NCI-H2107 treated with DMSO at 0.1 percent for 48 hours (cell line): ENCODE measurements around the gene GSG1L.

ENCODE experiments used
- DNase-seq: peaks from one replicate; lab custom pipeline; 2025; ENCODE audit not compliant: unreplicated experiment; lab: John Stamatoyannopoulos, UW

Gene GSG1L

GRCh38 chr16:28063591-28064061, at the start of gene GSG1L:
TSS of gene GSG1L (minus strand) at chr16:28063714. CDS start at chr16:28063424, 290 bp downstream.
- DNase-seq, result no peak

GRCh38 chr16:28112908-28113307, 49.4 kb upstream of the GSG1L start:
- no peak for DNase-seq

- no peak for DNase-seq
These were observed 47.5 kb upstream of the GSG1L start for GRCh38 chr16:28110977-28111376.

GRCh38 chr16:28110479-28110878, 47.0 kb upstream of the GSG1L start:
- DNase-seq, result no peak

GRCh38 chr16:28110074-28110473, 46.6 kb upstream of the GSG1L start:
- no peak for DNase-seq

- DNase-seq, result no peak
These were observed 45.2 kb upstream of the GSG1L start for GRCh38 chr16:28108590-28109247.

- no peak for DNase-seq
These were observed 43.7 kb upstream of the GSG1L start for GRCh38 chr16:28107232-28107631.

GRCh38 chr16:28106467-28107215, 43.1 kb upstream of the GSG1L start:
- no peak for DNase-seq

GRCh38 chr16:28105954-28106353, 42.4 kb upstream of the GSG1L start:
- DNase-seq, result no peak

GRCh38 chr16:28105297-28105696, 41.8 kb upstream of the GSG1L start:
- no peak for DNase-seq

GRCh38 chr16:28104404-28104803, 40.9 kb upstream of the GSG1L start:
- DNase-seq, result no peak

- no peak for DNase-seq
These were observed 40.1 kb upstream of the GSG1L start for GRCh38 chr16:28103516-28104170.

GRCh38 chr16:28101533-28101890, 38.0 kb upstream of the GSG1L start:
- no peak for DNase-seq

GRCh38 chr16:28100810-28101532, 37.5 kb upstream of the GSG1L start:
- DNase-seq, result no peak

GRCh38 chr16:28098959-28099945, 35.7 kb upstream of the GSG1L start:
- no peak for DNase-seq

GRCh38 chr16:28098171-28098958, 34.9 kb upstream of the GSG1L start:
- DNase-seq, result no peak

GRCh38 chr16:28096983-28097899, 33.7 kb upstream of the GSG1L start:
- DNase-seq, result no peak

- no peak for DNase-seq
These were observed 29.8 kb upstream of the GSG1L start for GRCh38 chr16:28093385-28093725.
